IMR-90 (cell line): Measurements from ENCODE around the gene PDCD6IP. TPM values are rescaled to one million over a fixed set of nuclear protein-coding genes. Genes with fewer than 3 reads are reported as not detected.

ENCODE experiments used
- ATAC-seq: fragments of 200-7000 bp; cut with Tn5 transposase; 2 replicates; pipeline ENCODE4 v1.9.1; 2020; ENCODE audit warnings: low read depth, mild to moderate bottlenecking, moderate library complexity
- BruUV-seq: library from RNA; stranded (reverse); fragments of 400-500 nt; replicated peaks from 2 replicates; lab custom pipeline; 2021; lab: Mats Ljungman, UMichigan
- CTCF ChIA-PET: fragments of 300-600 bp; formaldehyde crosslinking; extraction: SDS; loops from one replicate; lab custom pipeline; 2021; ENCODE audit warnings: antibody characterized with exemption; lab: Yijun Ruan, JAX
- POLR2A ChIA-PET: fragments of 300-600 bp; sonication (Branson Sonifier 250); formaldehyde crosslinking; loops from one replicate; lab custom pipeline; 2022; ENCODE audit warnings: antibody characterized with exemption; ENCODE audit not compliant: unreplicated experiment; lab: Charles Lee
- DNase-seq: peaks from one replicate; pipeline ENCODE4 v3.0.0; 2013
- H2AFZ ChIP-seq: replicated peaks from 2 replicates; pipeline ENCODE3; 2013; ENCODE audit warnings: low read length, mild to moderate bottlenecking; ENCODE audit not compliant: poor library complexity
- H2AK5ac ChIP-seq: 2 replicates; pipeline ENCODE4 v1.6.1; 2013; ENCODE audit warnings: low read depth, low read length, inconsistent platforms
- H2AK9ac ChIP-seq: replicated peaks from 2 replicates; pipeline ENCODE3; 2013; ENCODE audit warnings: mild to moderate bottlenecking, low read depth, low read length, moderate library complexity; ENCODE audit not compliant: poor library complexity
- H2BK120ac ChIP-seq: 2 replicates; pipeline ENCODE4 v1.6.1; 2013; ENCODE audit warnings: low read depth, low read length, inconsistent platforms
- H2BK15ac ChIP-seq: 3 replicates; pipeline ENCODE4 v1.6.1; 2013; ENCODE audit warnings: low read depth, low read length, inconsistent platforms
- H2BK20ac ChIP-seq: 2 replicates; pipeline ENCODE4 v1.6.1; 2013; ENCODE audit warnings: low read depth, mild to moderate bottlenecking, inconsistent platforms, low read length, moderate library complexity
- H2BK5ac ChIP-seq: 2 replicates; pipeline ENCODE4 v1.6.1; 2013; ENCODE audit warnings: mild to moderate bottlenecking, low read depth, low read length, inconsistent platforms; ENCODE audit not compliant: poor library complexity, severe bottlenecking
- H3K14ac ChIP-seq: replicated peaks from 2 replicates; pipeline ENCODE4 v1.6.1; 2013; ENCODE audit warnings: low read depth, low read length, inconsistent platforms
- H3K18ac ChIP-seq: 2 replicates; pipeline ENCODE4 v1.6.1; 2013; ENCODE audit warnings: low read depth, low read length, control low read depth
- H3K23ac ChIP-seq: 2 replicates; pipeline ENCODE4 v1.6.1; 2013; ENCODE audit warnings: low read depth, low read length, inconsistent platforms
- H3K27ac ChIP-seq: 2 replicates; pipeline ENCODE4 v1.5.1; 2013; ENCODE audit warnings: mild to moderate bottlenecking, control low read depth, low read length; ENCODE audit not compliant: insufficient read depth
- H3K27me3 ChIP-seq: 2 replicates; pipeline ENCODE4 v1.6.1; 2013; ENCODE audit warnings: low read length; ENCODE audit not compliant: control insufficient read depth, insufficient read depth
- H3K36me3 ChIP-seq: 2 replicates; pipeline ENCODE4 v1.6.1; 2013; ENCODE audit warnings: low read length, mixed read lengths; ENCODE audit not compliant: control insufficient read depth, insufficient read depth
- H3K4ac ChIP-seq: 2 replicates; pipeline ENCODE4 v1.6.1; 2013; ENCODE audit warnings: low read depth, low read length, inconsistent platforms
- H3K4me1 ChIP-seq: 2 replicates; pipeline ENCODE4 v1.6.1; 2013; ENCODE audit warnings: low read length, mixed read lengths; ENCODE audit not compliant: control insufficient read depth, insufficient read depth
- H3K4me2 ChIP-seq: 2 replicates; pipeline ENCODE4 v1.6.1; 2013; ENCODE audit warnings: low read depth, mild to moderate bottlenecking, control low read depth, low read length, moderate library complexity
- H3K4me3 ChIP-seq: 2 replicates; pipeline ENCODE4 v1.5.1; 2013; ENCODE audit warnings: low read depth, mild to moderate bottlenecking, control low read depth, low read length, moderate library complexity; ENCODE audit not compliant: insufficient read depth
- H3K56ac ChIP-seq: 2 replicates; pipeline ENCODE4 v1.6.1; 2013; ENCODE audit warnings: low read length, inconsistent platforms; ENCODE audit not compliant: insufficient read depth; ENCODE audit errors: extremely low read depth
- H3K79me1 ChIP-seq, 2 experiments: 2 replicates each; pipeline ENCODE4 v1.6.1; 2013; ENCODE audit warnings: low read length in 2 of 2, inconsistent platforms in 1 of 2, low read depth in 1 of 2
- H3K9ac ChIP-seq: 2 replicates; pipeline ENCODE4 v1.6.1; 2013; ENCODE audit warnings: low read depth, low read length, control low read depth
- H3K9me1 ChIP-seq: 2 replicates; pipeline ENCODE4 v1.6.1; 2013; ENCODE audit warnings: low read length, inconsistent platforms; ENCODE audit not compliant: insufficient read depth
- H3K9me3 ChIP-seq: 2 replicates; pipeline ENCODE4 v1.6.1; 2013; ENCODE audit warnings: low read length; ENCODE audit not compliant: control insufficient read depth, insufficient read depth
- H4K20me1 ChIP-seq: 2 replicates; pipeline ENCODE4 v1.6.1; 2013; ENCODE audit warnings: low read length, inconsistent platforms; ENCODE audit not compliant: insufficient read depth
- H4K5ac ChIP-seq: 2 replicates; pipeline ENCODE4 v1.6.1; 2013; ENCODE audit warnings: mild to moderate bottlenecking, low read depth, low read length, control low read depth
- H4K8ac ChIP-seq, 2 experiments: 2 replicates each; pipeline ENCODE4 v1.6.1; 2013; ENCODE audit warnings: low read depth in 2 of 2, low read length in 2 of 2, control low read depth in 1 of 2, inconsistent platforms in 1 of 2
- H4K91ac ChIP-seq: 2 replicates; pipeline ENCODE4 v1.6.1; 2013; ENCODE audit warnings: low read depth, low read length, inconsistent platforms; ENCODE audit not compliant: insufficient read depth
- BHLHE40 ChIP-seq: fragments of 150-350 bp; IDR thresholded peaks from 2 replicates; pipeline ENCODE4 v1.6.1; 2016; ENCODE audit warnings: mild to moderate bottlenecking, low read depth, low read length
- CEBPB ChIP-seq: IDR thresholded peaks from 2 replicates; pipeline ENCODE4 v1.6.1; 2012; ENCODE audit warnings: low read depth, low read length, improper control_type of control experiment
- CHD1 ChIP-seq: IDR thresholded peaks from 2 replicates; pipeline ENCODE4 v1.6.1; 2012; ENCODE audit warnings: low read depth, low read length, improper control_type of control experiment
- MAFK ChIP-seq: IDR thresholded peaks from 2 replicates; pipeline ENCODE4 v1.6.1; 2012; ENCODE audit warnings: low read depth, low read length, improper control_type of control experiment
- MAZ ChIP-seq: IDR thresholded peaks from 2 replicates; pipeline ENCODE4 v1.6.1; 2012; ENCODE audit warnings: low read depth, mild to moderate bottlenecking, low read length, improper control_type of control experiment, moderate library complexity, borderline replicate concordance
- MXI1 ChIP-seq: IDR thresholded peaks from 2 replicates; pipeline ENCODE4 v1.6.1; 2012; ENCODE audit warnings: low read depth, mild to moderate bottlenecking, low read length, moderate library complexity, borderline replicate concordance
- RFX5 ChIP-seq: IDR thresholded peaks from 2 replicates; pipeline ENCODE4 v1.8.0; 2012; ENCODE audit warnings: low read depth, mild to moderate bottlenecking, low read length, moderate library complexity
- SMC3 ChIP-seq: fragments of 150-350 bp; IDR thresholded peaks from 2 replicates; pipeline ENCODE4 v1.6.1; 2016; ENCODE audit warnings: low read depth, mild to moderate bottlenecking, antibody characterized with exemption, low read length, moderate library complexity
- WGBS, 2 experiments: methylation state at CpG; one replicate each; pipeline versions ENCODE4 v1.1.5 to v1.1.7; 2013; ENCODE audit warnings: missing lambda C conversion rate in 2 of 2; ENCODE audit not compliant: insufficient read length in 1 of 2; ENCODE audit errors: extremely low coverage in 2 of 2; 5-methylcytosine and 5-hydroxymethylcytosine counted together
- dilution Hi-C: fragments of 300-500 bp; cut with HindIII; formaldehyde crosslinking; loops from one replicate; pipeline ENCODE4 v1.14.3; 2018; ENCODE audit warnings: low sequenced_read_pairs; ENCODE audit not compliant: unreplicated experiment
- in situ Hi-C: fragments of 300-500 bp; cut with MboI; formaldehyde crosslinking; loops from 3 replicates; pipeline ENCODE4 v1.14.3; 2019; ENCODE audit warnings: low sequenced_read_pairs, inconsistent platforms, mixed read lengths
- intact Hi-C: fragments of 100-400 bp; cut with micrococcal nuclease; formaldehyde crosslinking; loops from 2 replicates; pipeline ENCODE4 v1.10.0; 2022
- polyA plus RNA-seq, 3 experiments: library from polyadenylated mRNA; depleted of rRNA; stranded (reverse); fragments of >200 nt; gene quantifications; 2 replicates each; pipeline ENCODE4 v1.2.3, GENCODE V29; 2012; ENCODE audit warnings: low replicate concordance in 1 of 3
- total RNA-seq: library from RNA; depleted of rRNA; stranded (reverse); fragments of >200 nt; gene quantifications from 2 replicates; pipeline ENCODE4 v1.2.3, GENCODE V29; 2012
- TF ChIP-seq, protein P1 (sequence below): fragments of 150-350 bp; IDR thresholded peaks from 2 replicates; pipeline ENCODE4 v1.6.1; 2017; ENCODE audit warnings: mild to moderate bottlenecking, antibody characterized with exemption, low read length, low read depth
- TF ChIP-seq, protein P2 (sequence below): conservative IDR thresholded peaks from 2 replicates; pipeline ENCODE4 v1.5.1; 2012; ENCODE audit warnings: mild to moderate bottlenecking, low read depth, low read length, improper control_type of control experiment

Gene PDCD6IP
- total and polyA plus RNA-seq, 2 of the 4 experiments (the other 2 are of a cell fraction): 68.1 to 78.3 TPM

DNA sequence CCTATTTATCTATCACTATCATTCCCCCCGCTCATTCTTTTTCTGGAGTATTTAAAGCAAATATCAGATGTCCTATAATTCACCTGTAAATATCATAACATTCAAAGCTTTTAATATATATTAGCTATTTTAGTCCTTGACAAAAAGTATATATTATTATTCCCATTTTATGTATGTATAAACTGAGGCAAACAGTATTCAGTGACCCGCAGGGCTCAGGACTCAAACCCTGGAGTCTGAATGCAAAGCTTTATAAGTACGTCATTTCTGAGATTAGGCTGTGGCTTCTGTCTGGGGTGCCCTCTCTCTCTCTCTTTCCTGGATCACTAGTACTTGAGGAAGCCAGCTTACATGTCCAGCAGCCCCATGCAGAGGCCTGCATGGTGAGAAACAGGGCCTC is 20.4 kb upstream of the PDCD6IP start:
- H3K79me1 ChIP-seq: no peaks in the 10 kb centered on the region
- ChIA-PET CTCF (interaction anchor here (1.6 to 2.6 kb wide), 2 partner anchors 9 to 217 kb away, joined by 4 to 12 read pairs; no protein-coding TSS in a partner anchor), POLR2A (no interaction called here)
- H3K4ac ChIP-seq: no peak overlapping the region
- WGBS, 2 experiments: 100% methylated on average over 1 of the region's 3 CpGs; no CpG with 5 or more reads in 1 of the 2 experiments
- H3K4me3 ChIP-seq: no peak overlapping the region
- no peak overlapping the region for H2AK9ac ChIP-seq
- H4K8ac ChIP-seq: no peak overlapping the region
- no peak overlapping the region for H2AFZ ChIP-seq
- no peak overlapping the region for H2BK5ac ChIP-seq
- intact Hi-C loops: loop anchor here (2.0 kb wide), 1 partner anchor 61 kb away; no protein-coding TSS in a partner anchor
- no peaks in the 10 kb centered on the region for H3K9me3 ChIP-seq
- DNase-seq: no peak
- H2BK20ac ChIP-seq: no peak overlapping the region
- no peak overlapping the region for H4K5ac ChIP-seq
- no peak overlapping the region for H3K18ac ChIP-seq
- no peak for ATAC-seq
- H2BK120ac ChIP-seq: no peak overlapping the region
- H3K14ac ChIP-seq: no peak overlapping the region
- H3K4me2 ChIP-seq: no peak overlapping the region
- no peaks in the 10 kb centered on the region for H3K27me3 ChIP-seq
- H3K9ac ChIP-seq: no peak overlapping the region
- TF ChIP-seq MAFK: no peak
- no peak for TF ChIP-seq RFX5
- TF ChIP-seq SMC3: no peak
- no peak for TF ChIP-seq MXI1
- TF ChIP-seq CHD1: no peak
- TF ChIP-seq, protein P1, sequence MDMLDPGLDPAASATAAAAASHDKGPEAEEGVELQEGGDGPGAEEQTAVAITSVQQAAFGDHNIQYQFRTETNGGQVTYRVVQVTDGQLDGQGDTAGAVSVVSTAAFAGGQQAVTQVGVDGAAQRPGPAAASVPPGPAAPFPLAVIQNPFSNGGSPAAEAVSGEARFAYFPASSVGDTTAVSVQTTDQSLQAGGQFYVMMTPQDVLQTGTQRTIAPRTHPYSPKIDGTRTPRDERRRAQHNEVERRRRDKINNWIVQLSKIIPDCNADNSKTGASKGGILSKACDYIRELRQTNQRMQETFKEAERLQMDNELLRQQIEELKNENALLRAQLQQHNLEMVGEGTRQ: no peak
- no peak for TF ChIP-seq MAZ
- TF ChIP-seq BHLHE40: no peak
- TF ChIP-seq, protein P2, sequence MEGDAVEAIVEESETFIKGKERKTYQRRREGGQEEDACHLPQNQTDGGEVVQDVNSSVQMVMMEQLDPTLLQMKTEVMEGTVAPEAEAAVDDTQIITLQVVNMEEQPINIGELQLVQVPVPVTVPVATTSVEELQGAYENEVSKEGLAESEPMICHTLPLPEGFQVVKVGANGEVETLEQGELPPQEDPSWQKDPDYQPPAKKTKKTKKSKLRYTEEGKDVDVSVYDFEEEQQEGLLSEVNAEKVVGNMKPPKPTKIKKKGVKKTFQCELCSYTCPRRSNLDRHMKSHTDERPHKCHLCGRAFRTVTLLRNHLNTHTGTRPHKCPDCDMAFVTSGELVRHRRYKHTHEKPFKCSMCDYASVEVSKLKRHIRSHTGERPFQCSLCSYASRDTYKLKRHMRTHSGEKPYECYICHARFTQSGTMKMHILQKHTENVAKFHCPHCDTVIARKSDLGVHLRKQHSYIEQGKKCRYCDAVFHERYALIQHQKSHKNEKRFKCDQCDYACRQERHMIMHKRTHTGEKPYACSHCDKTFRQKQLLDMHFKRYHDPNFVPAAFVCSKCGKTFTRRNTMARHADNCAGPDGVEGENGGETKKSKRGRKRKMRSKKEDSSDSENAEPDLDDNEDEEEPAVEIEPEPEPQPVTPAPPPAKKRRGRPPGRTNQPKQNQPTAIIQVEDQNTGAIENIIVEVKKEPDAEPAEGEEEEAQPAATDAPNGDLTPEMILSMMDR: no peak
- no peak for TF ChIP-seq CEBPB
- no peak overlapping the region for H4K91ac ChIP-seq
- no peaks in the 10 kb centered on the region for H3K36me3 ChIP-seq
- in situ Hi-C loops: loop anchor here (25.0 kb wide), 1 partner anchor 816 kb away; the partner anchor contains the start of gene CCR4
- no peak overlapping the region for H3K23ac ChIP-seq
- no peak overlapping the region for H3K27ac ChIP-seq
- no peaks in the 10 kb centered on the region for H3K9me1 ChIP-seq
- H3K56ac ChIP-seq: no peak overlapping the region
- no peaks in the 10 kb centered on the region for H3K4me1 ChIP-seq
- dilution Hi-C loops: no loop called here
- no peak overlapping the region for H2AK5ac ChIP-seq
- H2BK15ac ChIP-seq: no peak overlapping the region
- BruUV-seq: no TSS peak
- H4K20me1 ChIP-seq: no peaks in the 10 kb centered on the region
